IMR-90 (cell line): ENCODE measurements around the gene CYP4X1. TPM values are rescaled to one million over a fixed set of nuclear protein-coding genes. Genes with fewer than 3 reads are reported as not detected.
"Not testable (repeated sequence)": the region's sequence is repeated elsewhere in the genome, so short reads cannot be mapped to it uniquely, and the experiment has no call there.

ENCODE experiments used
- ATAC-seq: fragments of 200-7000 bp; cut with Tn5 transposase; 2 replicates; pipeline ENCODE4 v1.9.1; 2020; ENCODE audit warnings: low read depth, mild to moderate bottlenecking, moderate library complexity
- BruUV-seq: library from RNA; stranded (reverse); fragments of 400-500 nt; replicated peaks from 2 replicates; lab custom pipeline; 2021; lab: Mats Ljungman, UMichigan
- CTCF ChIA-PET: fragments of 300-600 bp; formaldehyde crosslinking; extraction: SDS; loops from one replicate; lab custom pipeline; 2021; ENCODE audit warnings: antibody characterized with exemption; lab: Yijun Ruan, JAX
- POLR2A ChIA-PET: fragments of 300-600 bp; sonication (Branson Sonifier 250); formaldehyde crosslinking; loops from one replicate; lab custom pipeline; 2022; ENCODE audit warnings: antibody characterized with exemption; ENCODE audit not compliant: unreplicated experiment; lab: Charles Lee
- DNase-seq: peaks from one replicate; pipeline ENCODE4 v3.0.0; 2013
- H2AFZ ChIP-seq: replicated peaks from 2 replicates; pipeline ENCODE3; 2013; ENCODE audit warnings: low read length, mild to moderate bottlenecking; ENCODE audit not compliant: poor library complexity
- H2AK5ac ChIP-seq: 2 replicates; pipeline ENCODE4 v1.6.1; 2013; ENCODE audit warnings: low read depth, low read length, inconsistent platforms
- H2AK9ac ChIP-seq: replicated peaks from 2 replicates; pipeline ENCODE3; 2013; ENCODE audit warnings: mild to moderate bottlenecking, low read depth, low read length, moderate library complexity; ENCODE audit not compliant: poor library complexity
- H2BK120ac ChIP-seq: 2 replicates; pipeline ENCODE4 v1.6.1; 2013; ENCODE audit warnings: low read depth, low read length, inconsistent platforms
- H2BK15ac ChIP-seq: 3 replicates; pipeline ENCODE4 v1.6.1; 2013; ENCODE audit warnings: low read depth, low read length, inconsistent platforms
- H2BK20ac ChIP-seq: 2 replicates; pipeline ENCODE4 v1.6.1; 2013; ENCODE audit warnings: low read depth, mild to moderate bottlenecking, inconsistent platforms, low read length, moderate library complexity
- H2BK5ac ChIP-seq: 2 replicates; pipeline ENCODE4 v1.6.1; 2013; ENCODE audit warnings: mild to moderate bottlenecking, low read depth, low read length, inconsistent platforms; ENCODE audit not compliant: poor library complexity, severe bottlenecking
- H3K14ac ChIP-seq: replicated peaks from 2 replicates; pipeline ENCODE4 v1.6.1; 2013; ENCODE audit warnings: low read depth, low read length, inconsistent platforms
- H3K18ac ChIP-seq: 2 replicates; pipeline ENCODE4 v1.6.1; 2013; ENCODE audit warnings: low read depth, low read length, control low read depth
- H3K23ac ChIP-seq: 2 replicates; pipeline ENCODE4 v1.6.1; 2013; ENCODE audit warnings: low read depth, low read length, inconsistent platforms
- H3K27ac ChIP-seq: 2 replicates; pipeline ENCODE4 v1.5.1; 2013; ENCODE audit warnings: mild to moderate bottlenecking, control low read depth, low read length; ENCODE audit not compliant: insufficient read depth
- H3K27me3 ChIP-seq: 2 replicates; pipeline ENCODE4 v1.6.1; 2013; ENCODE audit warnings: low read length; ENCODE audit not compliant: control insufficient read depth, insufficient read depth
- H3K36me3 ChIP-seq: 2 replicates; pipeline ENCODE4 v1.6.1; 2013; ENCODE audit warnings: low read length, mixed read lengths; ENCODE audit not compliant: control insufficient read depth, insufficient read depth
- H3K4ac ChIP-seq: 2 replicates; pipeline ENCODE4 v1.6.1; 2013; ENCODE audit warnings: low read depth, low read length, inconsistent platforms
- H3K4me1 ChIP-seq: 2 replicates; pipeline ENCODE4 v1.6.1; 2013; ENCODE audit warnings: low read length, mixed read lengths; ENCODE audit not compliant: control insufficient read depth, insufficient read depth
- H3K4me2 ChIP-seq: 2 replicates; pipeline ENCODE4 v1.6.1; 2013; ENCODE audit warnings: low read depth, mild to moderate bottlenecking, control low read depth, low read length, moderate library complexity
- H3K4me3 ChIP-seq: 2 replicates; pipeline ENCODE4 v1.5.1; 2013; ENCODE audit warnings: low read depth, mild to moderate bottlenecking, control low read depth, low read length, moderate library complexity; ENCODE audit not compliant: insufficient read depth
- H3K56ac ChIP-seq: 2 replicates; pipeline ENCODE4 v1.6.1; 2013; ENCODE audit warnings: low read length, inconsistent platforms; ENCODE audit not compliant: insufficient read depth; ENCODE audit errors: extremely low read depth
- H3K79me1 ChIP-seq, 2 experiments: 2 replicates each; pipeline ENCODE4 v1.6.1; 2013; ENCODE audit warnings: low read length in 2 of 2, inconsistent platforms in 1 of 2, low read depth in 1 of 2
- H3K9ac ChIP-seq: 2 replicates; pipeline ENCODE4 v1.6.1; 2013; ENCODE audit warnings: low read depth, low read length, control low read depth
- H3K9me1 ChIP-seq: 2 replicates; pipeline ENCODE4 v1.6.1; 2013; ENCODE audit warnings: low read length, inconsistent platforms; ENCODE audit not compliant: insufficient read depth
- H3K9me3 ChIP-seq: 2 replicates; pipeline ENCODE4 v1.6.1; 2013; ENCODE audit warnings: low read length; ENCODE audit not compliant: control insufficient read depth, insufficient read depth
- H4K20me1 ChIP-seq: 2 replicates; pipeline ENCODE4 v1.6.1; 2013; ENCODE audit warnings: low read length, inconsistent platforms; ENCODE audit not compliant: insufficient read depth
- H4K5ac ChIP-seq: 2 replicates; pipeline ENCODE4 v1.6.1; 2013; ENCODE audit warnings: mild to moderate bottlenecking, low read depth, low read length, control low read depth
- H4K8ac ChIP-seq, 2 experiments: 2 replicates each; pipeline ENCODE4 v1.6.1; 2013; ENCODE audit warnings: low read depth in 2 of 2, low read length in 2 of 2, control low read depth in 1 of 2, inconsistent platforms in 1 of 2
- H4K91ac ChIP-seq: 2 replicates; pipeline ENCODE4 v1.6.1; 2013; ENCODE audit warnings: low read depth, low read length, inconsistent platforms; ENCODE audit not compliant: insufficient read depth
- CTCF ChIP-seq: conservative IDR thresholded peaks from 2 replicates; pipeline ENCODE4 v1.5.1; 2012; ENCODE audit warnings: mild to moderate bottlenecking, low read depth, low read length, improper control_type of control experiment
- WGBS, 2 experiments: methylation state at CpG; one replicate each; pipeline versions ENCODE4 v1.1.5 to v1.1.7; 2013; ENCODE audit warnings: missing lambda C conversion rate in 2 of 2; ENCODE audit not compliant: insufficient read length in 1 of 2; ENCODE audit errors: extremely low coverage in 2 of 2; 5-methylcytosine and 5-hydroxymethylcytosine counted together
- dilution Hi-C: fragments of 300-500 bp; cut with HindIII; formaldehyde crosslinking; loops from one replicate; pipeline ENCODE4 v1.14.3; 2018; ENCODE audit warnings: low sequenced_read_pairs; ENCODE audit not compliant: unreplicated experiment
- in situ Hi-C: fragments of 300-500 bp; cut with MboI; formaldehyde crosslinking; loops from 3 replicates; pipeline ENCODE4 v1.14.3; 2019; ENCODE audit warnings: low sequenced_read_pairs, inconsistent platforms, mixed read lengths
- intact Hi-C: fragments of 100-400 bp; cut with micrococcal nuclease; formaldehyde crosslinking; loops from 2 replicates; pipeline ENCODE4 v1.10.0; 2022
- polyA plus RNA-seq, 3 experiments: library from polyadenylated mRNA; depleted of rRNA; stranded (reverse); fragments of >200 nt; gene quantifications; 2 replicates each; pipeline ENCODE4 v1.2.3, GENCODE V29; 2012; ENCODE audit warnings: low replicate concordance in 1 of 3
- total RNA-seq: library from RNA; depleted of rRNA; stranded (reverse); fragments of >200 nt; gene quantifications from 2 replicates; pipeline ENCODE4 v1.2.3, GENCODE V29; 2012

CYP4X1 gene
- total and polyA plus RNA-seq, 2 of the 4 experiments (the other 2 are of a cell fraction), result not detected

GRCh38 chr1:47089356-47089755 lies 65.9 kb downstream of the CYP4X1 start:
- dilution Hi-C loops, H3K56ac ChIP-seq, POLR2A ChIA-PET, H3K27ac ChIP-seq, H2BK20ac ChIP-seq, H3K9ac ChIP-seq, H2AK9ac ChIP-seq, H3K23ac ChIP-seq, H2AFZ ChIP-seq, H3K4me2 ChIP-seq, H4K5ac ChIP-seq, H3K18ac ChIP-seq, H3K9me1 ChIP-seq, H3K4ac ChIP-seq, H4K91ac ChIP-seq, intact Hi-C loops, H2BK120ac ChIP-seq, H2BK15ac ChIP-seq, H4K8ac ChIP-seq, in situ Hi-C loops, BruUV-seq, H2AK5ac ChIP-seq, H3K27me3 ChIP-seq, H4K20me1 ChIP-seq, H3K4me1 ChIP-seq, H3K4me3 ChIP-seq, H2BK5ac ChIP-seq, H3K79me1 ChIP-seq, H3K14ac ChIP-seq, H3K36me3 ChIP-seq, H3K9me3 ChIP-seq: not testable (repeated sequence)
- WGBS, 2 experiments, result no CpG with 5 or more reads among the region's 3 CpGs
- CTCF ChIA-PET, result interaction anchor here (0.7 kb wide), 1 partner anchor 343 kb away, joined by 3 read pairs; no protein-coding TSS in a partner anchor
- ATAC-seq, result 0 out of 2 replicates have a peak, but pooled peaks have one; percentile 56
- peak; percentile 15 for DNase-seq
- TF ChIP-seq CTCF, result peak; percentile 38
